Thoracic aorta endothelial cell (primary cell): ENCODE data around the gene FOXO4. TPM values are rescaled to one million over a fixed set of nuclear protein-coding genes. Genes with fewer than 3 reads are reported as not detected.

Experiments used
- small RNA-seq: library from RNA; depleted of rRNA; stranded (forward); fragments of <200 nt; gene quantifications from one replicate; pipeline ENCODE3, GENCODE V24; 2012
- total RNA-seq: library from RNA; depleted of rRNA; stranded (reverse); fragments of >200 nt; gene quantifications from 2 replicates; pipeline ENCODE4 v1.2.3, GENCODE V29; 2012

FOXO4 gene
- total RNA-seq: 2.9 and 3.8 TPM in 2 replicates

GRCh38 chrX:71095555-71095980, at the start of gene FOXO4:
Gene FOXO4 (plus strand): TSS chrX:71095851. CDS start chrX:71096529, 678 bp downstream.

GRCh38 chrX:71068044-71068918, 27.4 kb upstream of the FOXO4 start, which contains the start of gene SNX12:
Gene SNX12 (minus strand): TSS chrX:71068334. CDS start chrX:71068306, 28 bp downstream.

GRCh38 chrX:71106427-71106826, 10.8 kb downstream of the FOXO4 start, which contains the start of gene CXorf65:
Gene CXorf65 (minus strand): TSS chrX:71106740. CDS start chrX:71106556, 184 bp downstream.

GRCh38 chrX:71111141-71111843, 15.6 kb downstream of the FOXO4 start, which contains the start of gene IL2RG:
Gene IL2RG (minus strand): TSS chrX:71111577. CDS start chrX:71111539, 38 bp downstream.

GRCh38 chrX:71118032-71118984, 22.7 kb downstream of the FOXO4 start, which contains the start of gene MED12:
Gene MED12 (plus strand): TSS chrX:71118596. CDS start chrX:71118755, 159 bp downstream.

GRCh38 chrX:71144651-71145050, 49.0 kb downstream of the FOXO4 start, which contains the start of gene NLGN3:
Gene NLGN3 (plus strand): TSS chrX:71144841. CDS start chrX:71147750, 2,909 bp downstream.

Small RNA genes within 50 kb of the gene (small RNA-seq; reads per million reads assigned to genes)
- gene CXorf65: not detected

Other genes with a start within 250 kb of the FOXO4 start
- not detected in 2 replicates for gene TEX11, start 187.1 kb upstream of the FOXO4 start, total RNA-seq
- not detected in 2 replicates for gene SLC7A3, start 164.8 kb upstream of the FOXO4 start, total RNA-seq
- 69.7 and 73.2 TPM in 2 replicates for gene SNX12, start 27.5 kb upstream of the FOXO4 start, total RNA-seq
- not detected in 2 replicates for gene CXorf65, start 10.9 kb downstream of the FOXO4 start, total RNA-seq
- not detected in 2 replicates for gene IL2RG, start 15.7 kb downstream of the FOXO4 start, total RNA-seq
- gene MED12, start 22.7 kb downstream of the FOXO4 start, total RNA-seq: 32.0 and 33.2 TPM in 2 replicates
- 0.07 and 0.13 TPM in 2 replicates for gene NLGN3, start 49.0 kb downstream of the FOXO4 start, total RNA-seq
- gene GJB1, start 127.4 kb downstream of the FOXO4 start, total RNA-seq: not detected in 2 replicates
- 17.6 and 24.1 TPM in 2 replicates for gene ZMYM3, start 158.3 kb downstream of the FOXO4 start, total RNA-seq
- gene NONO, start 187.8 kb downstream of the FOXO4 start, total RNA-seq: 437 and 475 TPM in 2 replicates
- 3.5 and 4.9 TPM in 2 replicates for gene ITGB1BP2, start 205.9 kb downstream of the FOXO4 start, total RNA-seq